Trophoblast cell (in vitro differentiated cells and primary cell): ENCODE measurements around the gene SERPINB12.

Experiments
- DNase-seq, 2 donors: peaks; one replicate each; pipeline ENCODE4 v3.0.0-alpha.2; 2016
- H2AFZ ChIP-seq: 2 replicates; pipeline ENCODE4 v1.6.1; 2013; ENCODE audit warnings: low read length, moderate library complexity, mild to moderate bottlenecking; ENCODE audit not compliant: insufficient read depth, poor library complexity
- H2AK5ac ChIP-seq: 2 replicates; pipeline ENCODE4 v1.6.1; 2013; ENCODE audit warnings: mild to moderate bottlenecking, low read length
- H2BK120ac ChIP-seq: 2 replicates; pipeline ENCODE4 v1.6.1; 2013; ENCODE audit warnings: low read length, mild to moderate bottlenecking, moderate library complexity; ENCODE audit not compliant: insufficient read depth, poor library complexity
- H2BK12ac ChIP-seq: 2 replicates; pipeline ENCODE4 v1.6.1; 2013; ENCODE audit warnings: mild to moderate bottlenecking, low read length, moderate library complexity
- H2BK5ac ChIP-seq: 2 replicates; pipeline ENCODE4 v1.6.1; 2013; ENCODE audit warnings: low read length, low read depth, moderate library complexity, mild to moderate bottlenecking; ENCODE audit not compliant: poor library complexity
- H3K14ac ChIP-seq: 2 replicates; pipeline ENCODE4 v1.6.1; 2013; ENCODE audit warnings: mild to moderate bottlenecking, low read length
- H3K18ac ChIP-seq: 2 replicates; pipeline ENCODE4 v1.6.1; 2013; ENCODE audit warnings: mild to moderate bottlenecking, low read length
- H3K23ac ChIP-seq: 2 replicates; pipeline ENCODE4 v1.6.1; 2013; ENCODE audit warnings: low read length
- H3K27ac ChIP-seq: 2 replicates; pipeline ENCODE4 v1.5.1; 2013; ENCODE audit warnings: low read depth, mild to moderate bottlenecking, inconsistent platforms, low read length, moderate library complexity
- H3K27me3 ChIP-seq: 2 replicates; pipeline ENCODE4 v1.6.1; 2013; ENCODE audit warnings: inconsistent platforms, mild to moderate bottlenecking, low read length, moderate library complexity; ENCODE audit not compliant: insufficient read depth
- H3K36me3 ChIP-seq, 2 experiments: 1 replicate in 1 of 2; 2 replicates in 1 of 2; pipeline ENCODE4 v1.6.1; 2013; ENCODE audit warnings: low read length in 2 of 2, mild to moderate bottlenecking in 2 of 2, moderate library complexity in 1 of 2; ENCODE audit not compliant: insufficient read depth in 2 of 2, control insufficient read depth in 1 of 2
- H3K4ac ChIP-seq: 2 replicates; pipeline ENCODE4 v1.6.1; 2013; ENCODE audit warnings: low read depth, mild to moderate bottlenecking, low read length, moderate library complexity
- H3K4me1 ChIP-seq, 2 experiments: 1 replicate in 1 of 2; 2 replicates in 1 of 2; pipeline ENCODE4 v1.6.1; 2013; ENCODE audit warnings: low read length in 2 of 2, mild to moderate bottlenecking in 2 of 2, moderate library complexity in 1 of 2; ENCODE audit not compliant: insufficient read depth in 2 of 2, control insufficient read depth in 1 of 2
- H3K4me2 ChIP-seq: 2 replicates; pipeline ENCODE4 v1.6.1; 2013; ENCODE audit warnings: inconsistent platforms, mild to moderate bottlenecking, low read length, moderate library complexity
- H3K4me3 ChIP-seq: 2 replicates; pipeline ENCODE4 v1.5.1; 2013; ENCODE audit warnings: mild to moderate bottlenecking, low read depth, low read length, inconsistent platforms
- H3K79me1 ChIP-seq: one replicate; pipeline ENCODE4 v1.6.1; 2013; ENCODE audit warnings: low read length
- H3K79me2 ChIP-seq: 2 replicates; pipeline ENCODE4 v1.6.1; 2013; ENCODE audit warnings: low read length, mild to moderate bottlenecking; ENCODE audit not compliant: control insufficient read depth, insufficient read depth, poor library complexity
- H3K9ac ChIP-seq: 2 replicates; pipeline ENCODE4 v1.6.1; 2013; ENCODE audit warnings: mild to moderate bottlenecking, low read length
- H3K9me3 ChIP-seq: 2 replicates; pipeline ENCODE4 v1.6.1; 2013; ENCODE audit warnings: low read depth, mild to moderate bottlenecking, control low read depth, inconsistent platforms, low read length; ENCODE audit not compliant: insufficient read depth
- H4K12ac ChIP-seq: 2 replicates; pipeline ENCODE4 v1.6.1; 2013; ENCODE audit warnings: low read depth, mild to moderate bottlenecking, low read length, moderate library complexity
- H4K8ac ChIP-seq: 2 replicates; pipeline ENCODE4 v1.6.1; 2013; ENCODE audit warnings: low read depth, mild to moderate bottlenecking, low read length, moderate library complexity
- H4K91ac ChIP-seq: one replicate; pipeline ENCODE4 v1.6.1; 2013; ENCODE audit warnings: low read depth, mild to moderate bottlenecking, low read length, moderate library complexity
- WGBS: extraction: QIAGEN DNeasy Blood & Tissue Kit; methylation state at CpG from one replicate; pipeline ENCODE4 v1.1.7; 2013; ENCODE audit warnings: missing lambda C conversion rate; ENCODE audit not compliant: insufficient read length, insufficient coverage; ENCODE audit errors: extremely low coverage; 5-methylcytosine and 5-hydroxymethylcytosine counted together

The SERPINB12 gene

DNA sequence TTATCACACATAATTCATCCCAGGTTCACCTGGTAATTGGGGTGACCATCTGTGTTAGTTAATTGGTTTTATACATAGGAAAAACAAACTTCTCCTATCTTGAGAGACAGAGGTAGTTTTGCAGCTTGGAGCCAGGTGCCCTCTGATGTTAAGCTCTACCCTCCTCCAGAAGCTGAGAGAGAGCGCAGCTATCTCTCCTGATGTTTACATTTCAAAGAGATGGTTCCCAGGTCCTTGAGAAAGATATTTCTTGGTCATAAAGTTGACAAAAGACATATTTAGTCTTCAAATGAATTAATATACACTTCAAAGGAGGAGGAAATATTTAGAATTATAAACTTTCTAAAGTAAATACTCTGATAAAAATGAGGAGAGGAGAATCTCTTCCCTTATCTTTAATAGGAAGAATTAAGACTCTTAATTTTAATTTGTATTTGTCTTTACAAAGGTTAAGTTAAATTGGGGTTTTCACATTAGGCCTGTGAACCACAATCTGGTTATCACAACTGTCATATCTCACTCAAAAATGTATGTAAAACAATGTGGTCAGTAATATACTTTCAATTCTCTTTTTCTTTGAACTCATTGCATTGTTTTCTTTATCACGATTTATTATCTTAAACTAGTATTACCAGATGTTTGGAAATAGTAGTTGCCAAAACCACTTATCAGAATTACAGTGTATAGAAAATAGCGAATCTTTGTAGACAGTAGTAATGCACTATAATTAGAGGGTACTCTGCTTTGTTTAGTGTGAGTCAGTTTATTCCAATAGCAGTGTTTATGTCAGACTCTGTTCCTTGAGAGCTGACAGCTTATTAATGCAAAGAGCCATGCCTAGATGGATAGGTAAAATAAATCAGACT, 75.1 kb downstream of the SERPINB12 start:
- no peak overlapping the region for H3K27ac ChIP-seq
- H3K4me3 ChIP-seq, result no peak overlapping the region
- no peaks in the 10 kb centered on the region for H3K36me3 ChIP-seq
- no peak overlapping the region for H4K8ac ChIP-seq
- H2BK5ac ChIP-seq, result no peak overlapping the region
- no peaks in the 10 kb centered on the region for H3K79me2 ChIP-seq
- no peak overlapping the region for H2AFZ ChIP-seq
- no peak overlapping the region for H3K4ac ChIP-seq
- H2AK5ac ChIP-seq, result no peak overlapping the region
- no peaks in the 10 kb centered on the region for H3K27me3 ChIP-seq
- peak in 1 of 2 donors; percentile 42 for DNase-seq
- H3K4me1 ChIP-seq, result no peaks in the 10 kb centered on the region
- H2BK12ac ChIP-seq, result no peak overlapping the region
- no CpG with 5 or more reads among the region's 3 CpGs for whole genome bisulfite sequencing
- no peaks in the 10 kb centered on the region for H3K9me3 ChIP-seq
- no peak overlapping the region for H3K4me2 ChIP-seq
- H4K12ac ChIP-seq, result no peak overlapping the region
- H2BK120ac ChIP-seq, result no peak overlapping the region
- no peak overlapping the region for H3K9ac ChIP-seq
- no peak overlapping the region for H3K23ac ChIP-seq
- H3K14ac ChIP-seq, result no peak overlapping the region
- no peak overlapping the region for H4K91ac ChIP-seq
- H3K18ac ChIP-seq, result no peak overlapping the region
- H3K79me1 ChIP-seq, result no peaks in the 10 kb centered on the region

DNA sequence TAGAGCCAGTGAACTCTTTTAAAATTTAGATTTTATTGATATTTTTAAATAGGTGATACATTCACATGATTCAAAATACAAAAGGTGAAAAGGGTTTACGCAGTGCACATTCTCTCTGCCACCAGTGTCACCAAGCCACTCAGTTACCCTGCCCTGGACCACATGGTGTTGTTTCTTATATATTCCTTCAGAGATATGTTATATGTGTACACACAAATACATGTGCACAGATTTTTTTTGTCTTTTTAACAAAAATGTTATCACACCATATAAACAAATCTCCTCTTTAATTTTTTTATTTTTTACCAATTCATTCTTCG, 75.7 kb downstream of the SERPINB12 start:
- no peaks in the 10 kb centered on the region for H3K4me1 ChIP-seq
- DNase-seq, result no peak
- no peak overlapping the region for H3K18ac ChIP-seq
- H3K27me3 ChIP-seq, result no peaks in the 10 kb centered on the region
- H3K14ac ChIP-seq, result no peak overlapping the region
- no peak overlapping the region for H3K27ac ChIP-seq
- H3K36me3 ChIP-seq, result no peaks in the 10 kb centered on the region
- no peak overlapping the region for H2BK5ac ChIP-seq
- no peaks in the 10 kb centered on the region for H3K79me2 ChIP-seq
- no peak overlapping the region for H3K4me3 ChIP-seq
- no peak overlapping the region for H2AFZ ChIP-seq
- no peak overlapping the region for H4K8ac ChIP-seq
- no peak overlapping the region for H3K4me2 ChIP-seq
- no peak overlapping the region for H2AK5ac ChIP-seq
- H2BK120ac ChIP-seq, result no peak overlapping the region
- H3K23ac ChIP-seq, result no peak overlapping the region
- no peaks in the 10 kb centered on the region for H3K79me1 ChIP-seq
- H3K9ac ChIP-seq, result no peak overlapping the region
- H4K91ac ChIP-seq, result no peak overlapping the region
- H3K4ac ChIP-seq, result no peak overlapping the region
- H3K9me3 ChIP-seq, result no peaks in the 10 kb centered on the region
- H4K12ac ChIP-seq, result no peak overlapping the region
- no peak overlapping the region for H2BK12ac ChIP-seq
- no CpG with 5 or more reads among the region's 2 CpGs for WGBS
